A673 (cell line): ENCODE results near the gene KPNB1. TPM values are rescaled to one million over a fixed set of nuclear protein-coding genes. Genes with fewer than 3 reads are reported as not detected.

Experiments used
- BruUV-seq: library from RNA; stranded (reverse); fragments of 400-500 nt; replicated peaks from 2 replicates; lab custom pipeline; 2021; lab: Mats Ljungman, UMichigan
- CTCF ChIA-PET: fragments of 300-600 bp; sonication (Branson Sonifier 250); formaldehyde crosslinking; loops from one replicate; lab custom pipeline; 2022; ENCODE audit warnings: antibody characterized with exemption; lab: Charles Lee
- POLR2A ChIA-PET: fragments of 300-600 bp; sonication (Branson Sonifier 250); formaldehyde crosslinking; loops from one replicate; lab custom pipeline; 2022; ENCODE audit warnings: antibody characterized with exemption; ENCODE audit not compliant: low non-redundant PET; lab: Charles Lee
- DNase-seq: peaks from one replicate; pipeline ENCODE4 v3.0.0-alpha.2; 2015; ENCODE audit warnings: low spot score
- H3K27ac ChIP-seq: fragments of 200-600 bp; sonication (generic); 2 replicates; pipeline ENCODE4 v1.5.1; 2016; ENCODE audit warnings: mixed run types, low read depth, mild to moderate bottlenecking, mixed read lengths, antibody characterized with exemption, low read length; ENCODE audit not compliant: poor library complexity, severe bottlenecking
- H3K27me3 ChIP-seq: fragments of 200-600 bp; sonication (generic); replicated peaks from 2 replicates; pipeline ENCODE4 v1.6.1; 2017; ENCODE audit warnings: mixed run types, low read depth, mild to moderate bottlenecking, mixed read lengths, antibody characterized with exemption, low read length; ENCODE audit not compliant: insufficient read depth, poor library complexity
- H3K36me3 ChIP-seq: fragments of 200-600 bp; sonication (generic); 2 replicates; pipeline ENCODE4 v1.6.1; 2016; ENCODE audit warnings: mixed run types, mild to moderate bottlenecking, mixed read lengths, antibody characterized with exemption, low read length; ENCODE audit not compliant: insufficient read depth, poor library complexity, severe bottlenecking
- H3K4me1 ChIP-seq: fragments of 200-600 bp; sonication (generic); 2 replicates; pipeline ENCODE4 v1.6.1; 2017; ENCODE audit warnings: mixed run types, mild to moderate bottlenecking, mixed read lengths, antibody characterized with exemption, low read length; ENCODE audit not compliant: insufficient read depth, poor library complexity, severe bottlenecking
- H3K4me3 ChIP-seq: fragments of 200-600 bp; sonication (generic); 2 replicates; pipeline ENCODE4 v1.5.1; 2016; ENCODE audit warnings: low read depth, mixed run types, mild to moderate bottlenecking, mixed read lengths, low read length; ENCODE audit not compliant: poor library complexity, severe bottlenecking
- H3K9me3 ChIP-seq: fragments of 200-600 bp; sonication (generic); 2 replicates; pipeline ENCODE4 v1.6.1; 2016; ENCODE audit warnings: mixed run types, low read depth, mild to moderate bottlenecking, mixed read lengths, antibody characterized with exemption, low read length; ENCODE audit not compliant: poor library complexity, severe bottlenecking
- EZH2 ChIP-seq: fragments of 200-600 bp; sonication (generic); IDR thresholded peaks from 2 replicates; pipeline ENCODE4 v1.6.1; 2017; ENCODE audit warnings: borderline replicate concordance, low read depth, mild to moderate bottlenecking, mixed read lengths, antibody characterized with exemption, low read length; ENCODE audit not compliant: poor library complexity, severe bottlenecking
- intact Hi-C: fragments of 100-400 bp; cut with micrococcal nuclease; formaldehyde crosslinking; loops from one replicate; pipeline ENCODE4 v1.10.0; 2022; ENCODE audit not compliant: unreplicated experiment
- total RNA-seq: library from RNA; stranded (reverse); gene quantifications from 2 replicates; pipeline ENCODE4 v1.2.3, GENCODE V29; 2021
- TF ChIP-seq, protein P1 (sequence below): fragments of 300-800, 200-600 bp; sonication (generic); conservative IDR thresholded peaks from 2 replicates; pipeline ENCODE4 v1.5.1; 2017; ENCODE audit warnings: low read depth, mild to moderate bottlenecking, antibody characterized with exemption, low read length, moderate library complexity, mixed read lengths

Gene KPNB1
- total RNA-seq, 1 experiment from 2014 or later: 429 TPM

DNA sequence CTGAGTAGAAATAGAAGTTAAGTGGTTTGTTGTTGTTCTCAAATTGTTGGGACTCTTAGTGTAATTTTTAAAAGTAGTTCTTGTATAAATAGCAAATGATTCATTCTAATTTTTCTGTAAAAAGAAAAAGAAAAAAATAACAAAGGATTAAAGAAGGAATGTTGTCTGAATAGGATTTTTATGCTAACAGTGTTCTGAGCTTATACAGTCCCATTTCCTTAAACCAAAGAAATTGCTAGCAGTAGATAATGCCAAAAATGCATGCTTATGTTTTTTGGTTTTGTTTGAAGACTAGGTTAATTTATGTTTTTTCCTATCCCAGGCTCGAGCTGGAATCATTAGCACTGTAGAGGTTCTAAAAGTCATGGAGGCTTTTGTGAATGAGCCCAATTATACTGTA, 44.7 kb upstream of the KPNB1 start:
- Histone ChIP-seq H3K4me1 (peaks cover 3% of the 10 kb centered on the region), H3K27me3 (no peaks in the 10 kb centered on the region), H3K27ac (no peak overlapping the region), H3K4me3 (no peak overlapping the region), H3K36me3 (peaks cover 8% of the 10 kb centered on the region), H3K9me3 (no peaks in the 10 kb centered on the region)
- TF ChIP-seq EZH2: no peak
- TF ChIP-seq, protein P1, sequence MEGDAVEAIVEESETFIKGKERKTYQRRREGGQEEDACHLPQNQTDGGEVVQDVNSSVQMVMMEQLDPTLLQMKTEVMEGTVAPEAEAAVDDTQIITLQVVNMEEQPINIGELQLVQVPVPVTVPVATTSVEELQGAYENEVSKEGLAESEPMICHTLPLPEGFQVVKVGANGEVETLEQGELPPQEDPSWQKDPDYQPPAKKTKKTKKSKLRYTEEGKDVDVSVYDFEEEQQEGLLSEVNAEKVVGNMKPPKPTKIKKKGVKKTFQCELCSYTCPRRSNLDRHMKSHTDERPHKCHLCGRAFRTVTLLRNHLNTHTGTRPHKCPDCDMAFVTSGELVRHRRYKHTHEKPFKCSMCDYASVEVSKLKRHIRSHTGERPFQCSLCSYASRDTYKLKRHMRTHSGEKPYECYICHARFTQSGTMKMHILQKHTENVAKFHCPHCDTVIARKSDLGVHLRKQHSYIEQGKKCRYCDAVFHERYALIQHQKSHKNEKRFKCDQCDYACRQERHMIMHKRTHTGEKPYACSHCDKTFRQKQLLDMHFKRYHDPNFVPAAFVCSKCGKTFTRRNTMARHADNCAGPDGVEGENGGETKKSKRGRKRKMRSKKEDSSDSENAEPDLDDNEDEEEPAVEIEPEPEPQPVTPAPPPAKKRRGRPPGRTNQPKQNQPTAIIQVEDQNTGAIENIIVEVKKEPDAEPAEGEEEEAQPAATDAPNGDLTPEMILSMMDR: no peak
- DNase-seq: no peak
- BruUV-seq: no TSS peak
- CTCF ChIA-PET: no interaction called here
- POLR2A ChIA-PET: no interaction called here
- intact Hi-C loops: no loop called here

DNA sequence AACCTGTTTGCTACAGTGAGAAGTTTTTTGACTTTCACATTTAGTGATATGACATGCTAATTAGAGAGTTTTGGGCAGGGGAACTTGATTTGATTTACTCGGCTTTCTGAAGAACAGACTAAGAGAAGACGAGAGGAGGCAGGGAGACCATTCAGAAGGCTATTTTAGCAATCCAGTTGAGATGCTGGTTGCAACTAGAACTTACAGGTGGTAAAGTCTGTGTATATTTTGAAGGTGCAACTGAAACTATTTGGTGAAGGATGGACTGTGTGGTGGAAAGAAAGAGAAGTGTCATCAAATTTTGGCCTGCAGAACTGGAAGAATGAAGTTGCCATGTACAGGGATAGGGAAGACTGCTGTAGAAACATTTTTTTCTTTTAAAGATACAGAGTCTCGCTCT, 42.2 kb upstream of the KPNB1 start:
- DNase-seq: no peak
- H3K36me3 ChIP-seq: peaks cover 3% of the 10 kb centered on the region
- intact Hi-C loops: no loop called here
- ChIA-PET CTCF (no interaction called here), POLR2A (no interaction called here)
- no peaks in the 10 kb centered on the region for H3K9me3 ChIP-seq
- H3K4me3 ChIP-seq: no peak overlapping the region
- no TSS peak for BruUV-seq
- TF ChIP-seq EZH2: no peak
- TF ChIP-seq, protein P1: no peak
- peaks cover 3% of the 10 kb centered on the region for H3K4me1 ChIP-seq
- no peak overlapping the region for H3K27ac ChIP-seq
- no peaks in the 10 kb centered on the region for H3K27me3 ChIP-seq

DNA sequence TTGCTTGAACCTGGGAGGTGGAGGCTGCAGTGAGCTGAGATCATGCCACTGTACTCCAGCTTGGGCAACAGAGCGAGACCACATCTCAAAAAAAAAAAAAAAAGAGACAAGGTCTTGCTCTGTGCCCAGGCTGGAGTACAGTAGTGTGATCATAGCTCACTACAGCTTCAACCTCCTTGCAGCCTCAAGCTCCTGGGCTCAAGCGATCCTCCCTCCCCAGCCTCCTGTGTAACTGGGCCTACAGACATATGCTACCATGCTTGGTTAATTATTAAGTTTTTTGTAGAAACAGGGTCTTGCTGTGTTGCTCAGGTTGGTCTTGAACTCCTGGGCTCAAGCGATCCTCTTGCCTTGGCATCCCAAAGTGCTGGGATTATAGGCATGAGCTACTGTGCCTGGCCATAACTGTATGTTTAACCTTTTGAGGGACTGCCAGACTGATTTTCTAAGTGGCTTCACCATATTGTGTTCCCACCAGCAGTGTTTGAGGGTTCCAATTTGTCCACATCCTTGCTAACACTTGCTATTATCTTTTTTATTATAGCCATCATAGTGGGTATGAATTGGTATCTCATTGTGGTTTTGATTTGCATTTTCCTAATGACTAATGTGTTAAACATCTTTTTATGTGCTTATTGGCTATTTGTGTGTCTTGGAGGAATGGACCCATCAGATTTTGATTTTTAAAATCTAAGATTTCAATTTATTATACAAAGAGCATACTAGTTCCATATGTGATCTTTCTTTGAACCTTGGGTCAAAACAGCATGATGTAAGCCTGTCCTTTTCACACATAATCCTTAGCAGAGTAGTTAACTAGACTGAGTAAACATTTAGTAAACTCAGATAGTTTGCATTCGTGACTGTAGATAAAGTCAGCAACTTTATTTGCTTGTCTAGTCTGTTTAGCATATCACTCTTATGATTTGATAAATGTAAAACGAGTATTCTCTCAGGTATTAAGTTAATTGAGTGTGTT, 38.1 kb upstream of the KPNB1 start:
- intact Hi-C loops: loop anchor here (10.0 kb wide), 1 partner anchor 247 kb away; no protein-coding TSS in a partner anchor
- CTCF ChIA-PET: no interaction called here

More for the DNA sequence above, 38.1 kb upstream of the KPNB1 start:
- Histone ChIP-seq H3K4me1 (no peaks in the 10 kb centered on the region), H3K27ac (no peak overlapping the region), H3K27me3 (no peaks in the 10 kb centered on the region), H3K9me3 (no peaks in the 10 kb centered on the region), H3K4me3 (no peak overlapping the region), H3K36me3 (peaks cover 6% of the 10 kb centered on the region)
- TF ChIP-seq, protein P1: no peak
- TF ChIP-seq EZH2: no peak
- no peak for DNase-seq
- POLR2A ChIA-PET: no interaction called here
- BruUV-seq: no TSS peak
